Right lung (tissue), 5 donors: ENCODE data around the gene MXD1. TPM values are rescaled to one million over a fixed set of nuclear protein-coding genes. Genes with fewer than 3 reads are reported as not detected.
"Not testable (repeated sequence)": the region's sequence is repeated elsewhere in the genome, so short reads cannot be mapped to it uniquely, and the experiment has no call there.

Source experiments
- DNase-seq, 2 donors: peaks; one replicate each; pipeline ENCODE4 v3.0.0-alpha.2; 2013
- polyA plus RNA-seq, 5 donors: library from polyadenylated mRNA; unstranded; fragments of 120-200 nt; gene quantifications; one replicate each; pipeline versions ENCODE4 v1.2.1 to v1.2.3, GENCODE V29; 2013; ENCODE audit warnings: inconsistent platforms in 1 of 5, low replicate concordance in 1 of 5; ENCODE audit not compliant: insufficient read length in 5 of 5, insufficient read depth in 1 of 5

Gene MXD1
- polyA plus RNA-seq, 5 donors: 8.1 to 12.7 (median 11.0) TPM

DNA sequence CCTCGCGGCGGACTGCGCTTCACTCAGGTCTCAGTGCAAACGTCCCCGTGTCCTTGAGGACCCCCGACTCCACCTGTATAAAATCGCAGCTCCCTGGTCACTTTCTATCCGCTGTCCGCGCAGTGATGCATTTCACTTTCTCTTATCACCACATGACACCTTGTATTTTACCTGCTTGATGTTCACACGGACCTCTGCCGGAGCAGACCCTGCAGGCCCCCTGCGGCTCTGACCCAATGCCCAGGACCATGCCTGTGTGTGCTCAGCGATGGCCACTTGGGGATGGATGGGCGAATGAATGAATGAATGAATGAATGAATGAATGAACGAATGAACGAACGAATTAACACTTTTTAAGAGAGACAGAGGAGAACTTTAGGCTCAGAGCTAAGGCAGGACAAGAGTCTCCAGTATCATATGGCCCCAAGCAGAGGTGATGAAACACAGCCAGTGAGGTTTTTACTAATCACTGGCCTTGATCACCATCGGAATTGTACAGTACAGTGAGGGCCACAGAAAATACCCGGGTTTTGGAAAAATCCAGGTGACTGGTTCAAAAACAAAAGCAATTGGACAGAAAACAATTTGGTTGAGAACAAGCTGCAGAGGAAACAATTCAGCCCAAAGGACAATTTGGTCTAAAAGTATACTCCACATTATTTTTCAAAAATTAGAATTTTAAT lies 34.2 kb downstream of the MXD1 start:
- DNase-seq: no peak

- DNase-seq: no peak
Measured at GRCh38 chr2:69950241-69950640, 35.3 kb downstream of the MXD1 start.

GRCh38 chr2:69950671-69951070 lies 35.8 kb downstream of the MXD1 start:
- DNase-seq: not testable (repeated sequence)

DNA sequence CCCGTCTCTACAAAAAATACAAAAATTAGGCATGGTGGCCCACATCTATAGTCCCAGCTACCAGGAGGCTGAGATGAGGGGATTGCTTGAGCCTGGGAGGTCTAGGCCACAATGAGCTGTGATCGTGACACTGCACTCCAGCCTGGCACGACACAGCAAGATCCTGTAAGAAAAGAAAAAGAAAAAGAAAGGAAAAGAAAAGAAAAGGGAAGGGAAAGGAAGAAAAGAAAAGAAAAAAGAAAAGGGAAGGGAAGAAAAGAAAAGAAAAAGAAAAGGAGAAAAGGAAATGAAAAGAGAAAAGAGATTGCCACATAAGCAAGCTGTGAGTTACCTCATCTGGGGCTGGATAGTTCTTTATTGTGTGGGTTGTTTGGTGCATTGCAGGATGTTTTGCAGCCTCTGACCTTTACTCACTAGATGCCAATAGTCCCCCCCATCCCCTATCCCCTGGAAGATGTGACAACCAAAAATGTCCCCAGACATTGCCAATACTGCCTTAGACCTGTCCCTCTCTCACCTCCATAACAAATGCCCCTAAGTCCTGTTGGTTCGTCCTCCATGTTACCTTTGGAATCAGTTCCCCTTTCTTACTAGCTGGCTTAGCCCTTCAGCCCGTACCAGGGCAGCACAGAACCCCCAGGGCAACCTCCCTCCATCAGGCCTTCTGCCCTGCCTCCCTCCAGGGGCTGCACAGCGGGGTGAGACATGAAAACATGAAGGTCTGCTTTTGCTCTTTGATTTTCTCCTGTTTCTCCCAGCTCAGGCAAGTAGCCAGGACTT lies 37.6 kb downstream of the MXD1 start:
- DNase-seq: no peak

GRCh38 chr2:69954084-69954483 lies 39.2 kb downstream of the MXD1 start:
- DNase-seq: no peak

DNA sequence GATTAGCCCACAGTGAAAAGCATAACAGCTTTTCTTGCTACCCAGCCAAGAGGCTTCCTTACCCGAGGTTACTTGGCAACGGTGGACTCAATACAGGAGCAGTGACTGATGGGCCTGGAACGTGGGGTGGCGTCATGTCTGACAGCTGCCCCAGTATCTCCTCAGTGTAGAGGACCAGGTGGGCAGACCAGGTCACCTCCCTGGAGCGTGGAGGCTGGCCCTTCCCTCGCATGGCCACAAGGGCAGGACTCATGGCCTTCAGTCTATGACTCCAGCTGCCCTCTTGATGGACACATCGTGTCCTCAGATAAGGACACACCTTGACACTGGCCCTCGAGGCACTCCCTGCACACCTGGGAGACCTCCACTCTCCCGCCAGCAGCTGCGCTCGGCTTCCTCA lies 40.1 kb downstream of the MXD1 start:
- DNase-seq: no peak

GRCh38 chr2:69956475-69956979 lies 41.6 kb downstream of the MXD1 start:
- no peak for DNase-seq

GRCh38 chr2:69957965-69958364 lies 43.1 kb downstream of the MXD1 start:
- no peak for DNase-seq

DNA sequence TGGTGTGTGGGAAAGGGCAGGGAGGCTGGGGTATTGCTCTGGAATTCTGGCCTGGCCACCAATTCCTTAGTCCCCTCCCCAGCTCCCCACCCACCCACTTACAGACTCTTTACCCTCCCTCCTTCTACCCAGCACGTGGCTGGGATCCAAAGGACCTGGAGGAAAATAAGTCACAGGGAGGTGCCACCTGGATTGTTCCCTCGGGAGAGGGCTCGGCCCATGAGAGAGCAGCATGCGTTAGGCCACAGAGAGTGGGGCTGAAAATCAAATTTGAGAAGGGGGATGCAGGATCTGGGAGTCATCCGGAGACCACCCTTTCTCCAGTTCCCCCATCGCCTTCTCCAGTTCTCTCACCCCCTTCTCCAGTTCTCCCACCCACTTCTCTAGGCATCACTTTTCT lies 43.6 kb downstream of the MXD1 start:
- DNase-seq: no peak

GRCh38 chr2:69959425-69959824 lies 44.5 kb downstream of the MXD1 start:
- no peak for DNase-seq

DNA sequence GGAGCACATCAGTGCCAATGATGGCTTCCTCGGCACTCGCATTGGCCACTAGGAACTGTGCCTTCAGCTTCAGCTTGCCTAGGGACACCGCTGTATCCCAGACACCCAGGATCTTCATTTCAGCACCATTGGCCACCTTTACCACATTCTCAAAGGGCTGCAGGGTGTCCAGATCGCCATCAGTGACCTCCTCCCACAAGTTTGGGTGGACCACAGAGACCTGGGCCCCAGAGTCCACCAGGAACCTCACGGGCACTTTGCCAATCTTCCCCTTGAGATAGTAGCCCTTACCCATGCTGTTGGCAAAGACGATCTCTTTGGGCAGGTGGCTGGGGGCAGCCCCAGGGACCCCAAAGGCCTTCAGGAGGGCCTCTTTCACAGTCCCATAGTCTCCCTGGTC lies 45.9 kb downstream of the MXD1 start:
- no peak for DNase-seq

GRCh38 chr2:69961496-69961895 lies 46.6 kb downstream of the MXD1 start, which contains the start of gene ASPRV1:
Gene ASPRV1, minus strand, starts transcription at chr2:69961631. Its CDS starts 195 bp downstream, at chr2:69961436.
- no peak for DNase-seq

- no peak for DNase-seq
Measured at GRCh38 chr2:69962986-69963730, 48.2 kb downstream of the MXD1 start.

DNA sequence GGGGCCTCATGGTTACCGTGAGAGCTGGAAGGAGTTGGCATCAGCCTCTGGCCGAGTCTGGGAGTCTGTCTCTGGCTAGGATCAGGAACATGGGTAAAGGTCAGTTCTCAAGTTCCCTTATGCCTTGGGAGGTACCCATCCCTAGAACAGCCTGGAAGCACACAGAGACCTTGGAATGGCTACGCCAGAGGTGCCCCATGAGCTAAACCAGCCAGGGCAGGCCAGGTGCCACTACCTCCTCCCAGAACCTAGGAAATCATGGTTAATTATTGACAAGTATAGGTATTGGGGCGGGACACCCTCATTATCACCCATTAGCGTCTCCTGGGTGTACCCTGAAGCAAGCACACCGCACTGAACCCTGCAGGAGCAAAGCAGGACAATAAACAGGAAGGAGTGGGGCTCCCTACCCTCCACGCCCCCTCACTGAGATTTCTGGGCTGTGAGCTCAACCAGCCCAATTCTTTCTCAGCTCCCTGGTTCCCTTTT lies 49.5 kb downstream of the MXD1 start:
- no peak for DNase-seq

DNA sequence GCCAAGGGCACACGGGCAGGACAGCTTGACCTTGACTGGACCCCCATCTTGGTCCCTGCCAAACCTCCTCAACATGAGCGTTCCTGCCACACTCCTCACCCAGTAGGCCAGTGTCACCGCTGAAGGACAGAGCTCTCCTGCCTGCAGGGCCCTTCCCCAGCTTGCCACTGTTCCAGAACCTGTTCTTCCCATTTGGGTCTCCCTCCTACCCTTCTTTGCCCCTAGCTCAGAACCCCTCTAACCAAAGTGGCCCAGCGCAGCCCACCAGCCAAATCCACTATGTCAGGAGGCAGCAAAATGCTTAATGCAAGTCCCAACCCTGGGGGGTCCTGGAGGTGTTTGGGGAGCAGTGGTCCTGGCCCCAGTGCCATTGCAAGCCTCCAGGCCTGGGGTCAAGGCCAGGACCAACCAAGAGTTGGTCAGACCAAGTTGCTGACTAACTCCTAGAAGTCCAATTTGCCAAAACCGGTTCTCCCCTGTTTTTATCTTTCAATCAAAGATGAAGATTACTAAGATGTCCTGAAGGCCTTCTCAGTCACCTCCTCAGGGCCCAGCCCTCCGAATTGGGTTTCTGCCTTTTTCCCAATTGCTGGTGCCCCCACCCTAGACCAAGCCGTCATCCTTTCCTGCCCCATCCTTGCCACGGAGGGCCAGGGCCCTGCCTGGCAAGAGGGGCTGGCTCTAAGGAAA lies 51.0 kb downstream of the MXD1 start:
- no peak for DNase-seq

- no peak for DNase-seq
Measured at GRCh38 chr2:69966496-69966895, 51.6 kb downstream of the MXD1 start.

GRCh38 chr2:69968609-69969008 lies 53.7 kb downstream of the MXD1 start:
- no peak for DNase-seq

- no peak for DNase-seq
Measured at GRCh38 chr2:69969126-69969983, 54.4 kb downstream of the MXD1 start.

DNA sequence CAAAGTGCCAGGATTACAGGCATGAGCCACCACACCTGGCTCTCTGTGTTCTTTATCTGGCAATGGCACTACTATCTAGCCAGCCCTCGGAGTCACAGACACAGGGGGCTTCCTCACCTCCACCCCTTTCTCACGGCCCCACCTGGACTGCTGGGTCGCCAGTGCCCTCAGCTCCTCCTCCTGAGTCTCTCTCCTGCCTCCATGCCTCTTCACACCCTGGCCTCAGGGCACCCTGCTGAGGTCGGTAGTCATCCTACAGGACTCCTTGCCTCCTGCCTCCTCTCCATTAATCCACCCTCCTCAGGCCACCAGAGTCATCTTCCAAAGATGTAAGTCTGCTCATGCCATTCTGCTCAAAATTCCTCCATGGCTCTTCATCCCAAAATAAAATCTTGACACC lies 55.1 kb downstream of the MXD1 start:
- no peak for DNase-seq

DNA sequence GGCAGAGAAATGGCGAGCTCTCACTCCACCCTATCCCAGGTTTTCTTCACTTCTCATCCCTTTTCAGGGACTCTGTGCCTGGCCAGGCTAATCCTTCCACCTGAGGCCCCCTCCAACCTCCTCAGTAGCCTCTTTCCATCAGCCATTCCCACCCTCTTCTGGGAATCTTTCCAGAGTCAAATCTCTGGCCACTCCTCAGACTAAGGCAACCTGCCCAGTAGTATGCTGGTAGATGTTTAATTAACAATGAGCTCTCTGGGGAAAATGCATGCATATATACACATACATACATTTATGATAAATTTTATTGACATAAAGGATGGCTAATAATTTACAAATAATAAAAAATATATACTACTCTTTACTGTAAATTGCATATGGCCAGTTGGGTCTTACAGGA lies 57.9 kb downstream of the MXD1 start:
- no peak for DNase-seq

DNA sequence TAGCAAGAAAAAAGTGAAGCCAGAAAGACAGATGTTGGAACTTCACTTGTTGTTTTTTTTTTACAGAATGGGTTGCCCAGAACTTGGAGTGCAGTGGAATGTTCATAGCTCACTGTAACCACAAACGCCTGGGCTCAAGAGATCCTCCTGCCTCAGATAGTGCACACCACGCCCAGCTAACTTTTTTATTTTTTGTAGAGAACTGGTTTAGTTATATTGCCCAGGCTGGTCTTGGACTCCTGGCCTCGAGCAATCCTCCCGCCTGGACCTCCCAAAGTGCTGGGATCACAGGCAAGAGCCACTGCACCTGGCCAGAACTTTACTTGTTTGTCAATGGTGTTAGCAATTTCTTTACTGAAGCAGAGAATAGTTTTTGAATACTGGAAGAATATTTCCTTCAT lies 58.4 kb downstream of the MXD1 start:
- DNase-seq: no peak
